GM21360 (cell line): Measurements from ENCODE around the gene NUDT3.
"Not testable (repeated sequence)": the region's sequence is repeated elsewhere in the genome, so short reads cannot be mapped to it uniquely, and the experiment has no call there.

ENCODE experiments used
- ATAC-seq: cut with Tn5 transposase; IDR thresholded peaks from one replicate; pipeline ENCODE4 v1.9.1; 2021; ENCODE audit warnings: mild to moderate bottlenecking, moderate library complexity; ENCODE audit not compliant: unreplicated experiment

Gene NUDT3

GRCh38 chr6:34393191-34393965 is 909 bp upstream of the NUDT3 start:
- no peak for ATAC-seq

- ATAC-seq = peak; percentile 21
These were observed 528 bp downstream of the NUDT3 start for GRCh38 chr6:34391786-34392496.

GRCh38 chr6:34391473-34391785 is 1.0 kb downstream of the NUDT3 start:
- ATAC-seq = no peak

- ATAC-seq = no peak
These were observed 1.7 kb downstream of the NUDT3 start for GRCh38 chr6:34390531-34391472.

- no peak for ATAC-seq
These were observed 3.4 kb downstream of the NUDT3 start for GRCh38 chr6:34389034-34389433.

- ATAC-seq = no peak
These were observed 4.0 kb downstream of the NUDT3 start for GRCh38 chr6:34388421-34388820.

- ATAC-seq = no peak
These were observed 5.9 kb downstream of the NUDT3 start for GRCh38 chr6:34386316-34387137.

- ATAC-seq = no peak
These were observed 6.7 kb downstream of the NUDT3 start for GRCh38 chr6:34385793-34386195.

GRCh38 chr6:34384321-34385153 is 7.9 kb downstream of the NUDT3 start:
- ATAC-seq = no peak

- no peak for ATAC-seq
These were observed 8.7 kb downstream of the NUDT3 start for GRCh38 chr6:34383656-34384320.

GRCh38 chr6:34383161-34383631 is 9.3 kb downstream of the NUDT3 start:
- ATAC-seq = no peak

- ATAC-seq = no peak
These were observed 11.4 kb downstream of the NUDT3 start for GRCh38 chr6:34381081-34381480.

- no peak for ATAC-seq
These were observed 14.0 kb downstream of the NUDT3 start for GRCh38 chr6:34378470-34378869.

GRCh38 chr6:34377984-34378383 is 14.5 kb downstream of the NUDT3 start:
- no peak for ATAC-seq

- ATAC-seq = not testable (repeated sequence)
These were observed 14.9 kb downstream of the NUDT3 start for GRCh38 chr6:34377571-34377970.

GRCh38 chr6:34375833-34376232 is 16.6 kb downstream of the NUDT3 start:
- ATAC-seq = no peak

- ATAC-seq = no peak
These were observed 18.0 kb downstream of the NUDT3 start for GRCh38 chr6:34374508-34374907.

- no peak for ATAC-seq
These were observed 18.4 kb downstream of the NUDT3 start for GRCh38 chr6:34374069-34374468.

GRCh38 chr6:34373511-34373910 is 19.0 kb downstream of the NUDT3 start:
- no peak for ATAC-seq
